ENCODE measurements around the gene MARCHF3. TPM values are rescaled to one million over a fixed set of nuclear protein-coding genes. Genes with fewer than 3 reads are reported as not detected.
A peak's percentile ranks its signal among the peaks of the same experiment; 100 is the strongest.

MARCHF3 gene
- total and polyA plus RNA-seq, 8 donors: 2.8 to 7.5 (median 3.9) TPM

DNA sequence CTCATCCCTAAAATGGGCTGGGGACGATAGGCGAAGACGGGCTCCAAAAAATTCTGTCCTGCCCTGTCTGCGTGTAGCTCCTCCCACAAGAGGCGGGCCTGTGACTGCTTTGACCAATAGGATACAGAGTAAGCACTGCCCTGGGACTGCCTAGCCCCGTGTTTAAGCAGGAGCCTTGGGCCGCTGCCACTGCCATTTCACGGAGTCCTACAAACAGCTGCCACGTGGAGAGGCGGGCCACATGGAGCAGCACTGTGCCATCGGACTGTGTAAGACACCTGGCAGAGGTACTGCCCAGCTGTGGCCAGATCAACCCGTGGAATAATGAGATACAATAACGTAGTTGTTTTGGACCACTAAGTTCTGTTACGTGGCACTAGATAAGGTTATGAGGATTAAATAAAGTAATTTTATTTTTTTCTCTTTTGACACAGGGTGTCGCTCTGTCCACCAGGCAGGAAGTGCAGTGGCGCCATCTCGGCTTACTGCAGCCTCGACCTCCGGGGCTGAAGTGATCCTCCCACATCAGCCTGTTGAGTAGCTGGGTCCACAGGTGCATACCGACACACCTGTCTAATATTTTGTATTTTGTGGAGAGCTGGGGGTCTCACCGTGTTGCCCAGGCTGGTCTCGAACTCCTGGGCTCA lies 166.2 kb downstream of the MARCHF3 start:
- no peaks in the 10 kb centered on the region for H3K9me3 ChIP-seq
- H3K27me3 ChIP-seq: no peaks in the 10 kb centered on the region
- WGBS, 2 donors: 88 to 93% methylated on average over 22 of the region's 22 CpGs
- H3K36me3 ChIP-seq: no peaks in the 10 kb centered on the region
- H3K27ac ChIP-seq: no peak overlapping the region
- intact Hi-C loops (cut with DNase I): no loop called here
- no peak overlapping the region for H3K4me3 ChIP-seq
- DNase-seq (no peak), ATAC-seq (no peak), FAIRE-seq (no peak)
- TF ChIP-seq CTCF (IDR thresholded peaks at IDR 0.05): no peak
- H3K4me1 ChIP-seq: no peaks in the 10 kb centered on the region

DNA sequence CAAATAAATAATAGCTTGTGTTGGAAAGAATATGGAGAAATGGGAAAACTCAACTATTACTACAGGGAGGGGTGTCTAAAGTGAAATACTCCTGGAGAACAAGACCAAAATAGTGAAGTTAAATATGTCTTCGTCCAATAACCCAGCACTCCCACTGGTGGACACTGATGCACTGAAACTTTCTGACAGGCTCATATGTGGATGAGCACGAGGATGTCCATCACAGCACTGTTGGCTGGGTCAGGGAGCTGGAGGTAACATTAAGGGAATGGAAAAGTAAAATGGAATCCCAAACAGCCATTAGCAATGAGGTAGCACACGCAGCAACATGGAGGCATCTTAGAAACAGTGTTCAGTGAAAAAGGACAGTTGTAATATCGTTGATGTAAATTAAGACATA lies 167.0 kb downstream of the MARCHF3 start:
- no peak for TF ChIP-seq CTCF (IDR thresholded peaks at IDR 0.05)
- Histone ChIP-seq H3K36me3 (no peaks in the 10 kb centered on the region), H3K9me3 (no peaks in the 10 kb centered on the region), H3K27me3 (no peaks in the 10 kb centered on the region), H3K27ac (no peak overlapping the region), H3K4me1 (no peaks in the 10 kb centered on the region), H3K4me3 (no peak overlapping the region)
- ATAC-seq (no peak), DNase-seq (no peak), FAIRE-seq (no peak)
- intact Hi-C loops (cut with DNase I): no loop called here
- WGBS, 2 donors: 88 to 92% methylated on average over 4 of the region's 4 CpGs

DNA sequence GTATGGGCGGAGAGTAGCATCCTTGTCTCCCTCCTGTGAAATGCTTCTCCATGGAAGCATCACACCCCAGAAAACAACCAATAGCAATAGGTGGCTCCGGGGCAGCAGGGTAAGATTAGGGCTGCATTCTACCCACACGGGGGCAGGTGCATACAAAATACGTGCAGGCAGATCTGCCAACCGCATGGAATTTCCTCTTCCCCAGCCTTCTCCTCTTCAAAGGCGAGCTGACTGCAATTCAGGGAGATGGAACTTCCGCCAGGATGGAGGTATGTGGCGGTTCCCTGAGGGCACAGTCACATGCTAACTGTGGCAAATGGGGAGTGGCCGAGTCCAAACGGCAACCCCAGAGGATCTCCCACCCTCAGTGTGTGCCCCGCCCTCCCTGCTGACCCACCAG lies 171.9 kb downstream of the MARCHF3 start:
- Histone ChIP-seq H3K27ac (no peak overlapping the region), H3K4me1 (no peaks in the 10 kb centered on the region), H3K9me3 (no peaks in the 10 kb centered on the region), H3K36me3 (no peaks in the 10 kb centered on the region), H3K4me3 (no peak overlapping the region), H3K27me3 (no peaks in the 10 kb centered on the region)
- DNase-seq (no peak), FAIRE-seq (no peak), ATAC-seq (no peak)
- intact Hi-C loops (cut with DNase I): no loop called here
- WGBS, 2 donors: 86 to 90% methylated on average over 11 of the region's 11 CpGs
- TF ChIP-seq CTCF (IDR thresholded peaks at IDR 0.05): no peak

DNA sequence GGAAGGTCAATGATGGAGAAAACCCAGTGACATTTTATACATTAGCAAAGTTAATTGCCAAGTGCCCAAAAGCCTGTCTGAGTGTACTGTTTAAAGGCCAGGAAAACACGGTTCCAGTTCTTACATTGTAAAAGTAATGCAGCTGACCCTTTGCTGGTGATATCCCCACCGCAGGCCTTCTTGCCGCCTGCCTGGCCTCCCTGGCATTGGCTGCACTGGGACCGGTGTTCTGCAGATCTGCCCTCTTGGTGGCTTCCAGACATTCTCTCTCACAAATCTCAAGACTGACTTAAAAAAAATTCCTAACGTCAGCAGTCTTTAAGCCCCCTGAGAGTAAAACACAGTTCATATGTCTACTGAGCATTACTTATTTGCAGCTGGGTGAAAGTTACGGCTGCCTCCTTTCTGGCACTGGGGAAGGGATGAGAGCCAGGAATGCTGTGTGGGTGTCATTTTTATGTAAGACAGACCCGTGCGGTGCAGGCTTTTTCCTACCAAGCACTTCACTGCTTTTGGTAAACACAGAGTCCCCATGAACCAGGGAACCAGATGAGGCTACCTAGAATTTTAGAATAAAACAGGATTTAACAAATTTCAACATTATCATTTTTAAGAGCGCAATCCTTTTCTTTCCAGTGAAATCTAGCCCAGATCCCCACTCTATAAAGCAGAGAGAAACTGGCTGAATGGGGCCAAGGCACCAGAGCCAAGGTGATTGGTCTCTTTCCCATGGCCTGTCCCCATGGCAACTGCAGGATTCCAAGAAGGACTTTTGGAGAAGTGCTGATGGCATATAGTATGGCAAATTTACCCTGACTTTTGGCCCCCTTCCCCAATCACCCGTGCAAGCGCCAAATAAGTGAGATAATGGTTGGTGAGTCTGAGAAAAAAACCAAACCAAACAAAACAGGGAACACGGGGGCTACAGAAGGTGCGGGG lies 172.6 kb downstream of the MARCHF3 start:
- no peak for DNase-seq
- intact Hi-C loops (cut with DNase I): no loop called here
- no peaks in the 10 kb centered on the region for H3K36me3 ChIP-seq
- TF ChIP-seq CTCF (IDR thresholded peaks at IDR 0.05): no peak
- no peak for FAIRE-seq
- H3K9me3 ChIP-seq: no peaks in the 10 kb centered on the region
- H3K27ac ChIP-seq: no peak overlapping the region
- H3K27me3 ChIP-seq: no peaks in the 10 kb centered on the region
- no peaks in the 10 kb centered on the region for H3K4me1 ChIP-seq
- ATAC-seq: peak in 3 of 4 donors; percentile 31 to 42 (median 32)
- H3K4me3 ChIP-seq: no peak overlapping the region
- WGBS, 2 donors: 76 to 80% methylated on average over 13 of the region's 13 CpGs

DNA sequence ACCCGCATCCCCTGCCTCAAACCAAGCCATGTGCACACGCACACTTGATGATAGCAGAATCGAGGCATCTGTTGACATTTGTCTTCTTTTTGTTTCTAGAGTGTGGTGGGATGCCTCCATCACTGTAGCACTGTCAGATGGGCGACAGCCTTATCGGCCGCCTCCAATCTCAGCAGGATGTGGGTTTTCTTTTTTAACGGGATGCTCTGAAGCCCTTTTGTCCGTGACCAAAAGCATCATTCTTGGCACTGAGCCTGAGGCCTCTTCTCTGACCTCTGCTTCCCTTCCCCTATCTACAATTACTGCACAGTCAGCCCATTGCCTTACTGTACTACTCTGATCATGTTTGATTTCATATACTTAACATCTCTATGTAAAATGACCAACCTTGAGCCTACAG lies 175.1 kb downstream of the MARCHF3 start:
- FAIRE-seq (no peak), DNase-seq (no peak), ATAC-seq (no peak)
- no peaks in the 10 kb centered on the region for H3K4me1 ChIP-seq
- H3K27me3 ChIP-seq: no peaks in the 10 kb centered on the region
- H3K36me3 ChIP-seq: no peaks in the 10 kb centered on the region
- no peak for TF ChIP-seq CTCF (IDR thresholded peaks at IDR 0.05)
- WGBS, 2 donors: 63 to 78% methylated on average over 8 of the region's 8 CpGs
- H3K9me3 ChIP-seq: no peaks in the 10 kb centered on the region
- intact Hi-C loops (cut with DNase I): no loop called here
- no peak overlapping the region for H3K27ac ChIP-seq
- H3K4me3 ChIP-seq: no peak overlapping the region

All from pancreas (tissue), 10 donors.